IMR-90 (cell line): ENCODE measurements around the gene ABCG4.

ENCODE experiments used
- BHLHE40 ChIP-seq: fragments of 150-350 bp; IDR thresholded peaks from 2 replicates; pipeline ENCODE4 v1.6.1; 2016; ENCODE audit warnings: mild to moderate bottlenecking, low read depth, low read length
- CTCF ChIP-seq: conservative IDR thresholded peaks from 2 replicates; pipeline ENCODE4 v1.5.1; 2012; ENCODE audit warnings: mild to moderate bottlenecking, low read depth, low read length, improper control_type of control experiment
- FOS ChIP-seq: fragments of 150-350 bp; IDR thresholded peaks from 2 replicates; pipeline ENCODE4 v1.6.1; 2016; ENCODE audit warnings: low read depth, low read length
- MAFK ChIP-seq: IDR thresholded peaks from 2 replicates; pipeline ENCODE4 v1.6.1; 2012; ENCODE audit warnings: low read depth, low read length, improper control_type of control experiment
- POLR2A ChIP-seq: IDR thresholded peaks from 2 replicates; pipeline ENCODE4 v1.6.1; 2012; ENCODE audit warnings: mild to moderate bottlenecking, low read depth, low read length
- RAD21 ChIP-seq: IDR thresholded peaks from 2 replicates; pipeline ENCODE4 v1.6.1; 2012; ENCODE audit warnings: low read length, improper control_type of control experiment
- RCOR1 ChIP-seq: IDR thresholded peaks from 2 replicates; pipeline ENCODE4 v1.6.1; 2012; ENCODE audit warnings: mild to moderate bottlenecking, low read length, improper control_type of control experiment; ENCODE audit not compliant: insufficient replicate concordance
- RFX5 ChIP-seq: IDR thresholded peaks from 2 replicates; pipeline ENCODE4 v1.8.0; 2012; ENCODE audit warnings: low read depth, mild to moderate bottlenecking, low read length, moderate library complexity
- SMC3 ChIP-seq: fragments of 150-350 bp; IDR thresholded peaks from 2 replicates; pipeline ENCODE4 v1.6.1; 2016; ENCODE audit warnings: low read depth, mild to moderate bottlenecking, antibody characterized with exemption, low read length, moderate library complexity
- USF2 ChIP-seq: fragments of 150-350 bp; IDR thresholded peaks from 2 replicates; pipeline ENCODE4 v1.6.1; 2017; ENCODE audit warnings: mild to moderate bottlenecking, antibody characterized with exemption, low read length, low read depth

- TF ChIP-seq CTCF (no peak), RCOR1 (no peak), BHLHE40 (no peak), SMC3 (no peak), MAFK (no peak), FOS (no peak), POLR2A (no peak), USF2 (no peak), RFX5 (no peak), RAD21 (no peak)
Observed at GRCh38 chr11:119209186-119209585, 60.3 kb downstream of the ABCG4 start.
